ENCODE measurements around the gene FBXO31. TPM values are rescaled to one million over a fixed set of nuclear protein-coding genes. Genes with fewer than 3 reads are reported as not detected.
A peak's percentile ranks its signal among the peaks of the same experiment; 100 is the strongest.

The FBXO31 gene
- total RNA-seq, 2 donors from 2014 or later: 18.6 to 22.1 TPM

GRCh38 chr16:87346517-87347060 is 37.0 kb downstream of the FBXO31 start:
- no peaks in the 10 kb centered on the region for H3K9me3 Mint-ChIP-seq
- Histone ChIP-seq H3K4me1 (ENCODE audit: control insufficient read depth, insufficient read depth, low read length) (no peaks in the 10 kb centered on the region), H3K27me3 (ENCODE audit: control insufficient read depth, insufficient read depth, low read length, poor library complexity, severe bottlenecking) (no peaks in the 10 kb centered on the region), H3K27ac (ENCODE audit: low read depth, low read length) (no peak overlapping the region), H3K9me3 (ENCODE audit: control insufficient read depth, low read length) (no peaks in the 10 kb centered on the region), H3K36me3 (ENCODE audit: control insufficient read depth, insufficient read depth, low read length) (peaks cover 19% of the 10 kb centered on the region), H3K4me3 (ENCODE audit: low read length) (no peak overlapping the region), H3K9ac (ENCODE audit: extremely low read depth, low read length, poor library complexity, severe bottlenecking) (no peak overlapping the region)
- DNase-seq: no peak
- no peaks in the 10 kb centered on the region for H3K27me3 Mint-ChIP-seq (ENCODE audit: insufficient read depth)
- TF ChIP-seq CTCF (conservative IDR thresholded peaks at IDR 0.05): no peak
- H3K4me3 Mint-ChIP-seq: no peak overlapping the region
- peak overlapping the region; percentile 44 for H3K27ac Mint-ChIP-seq
- H3K4me1 Mint-ChIP-seq: peaks cover 7% of the 10 kb centered on the region
- WGBS, 2 experiments (ENCODE audit: insufficient coverage in 1 of 2, insufficient read length in 1 of 2): 93 to 95% methylated on average over 12 to 21 of the region's 21 CpGs
- H3K36me3 Mint-ChIP-seq (ENCODE audit: low read depth): peaks cover 33% of the 10 kb centered on the region

- Mint-ChIP-seq H3K36me3 (ENCODE audit: low read depth) (peaks cover 36% of the 10 kb centered on the region), H3K4me3 (no peak overlapping the region), H3K27me3 (ENCODE audit: insufficient read depth) (no peaks in the 10 kb centered on the region), H3K4me1 (peaks cover 7% of the 10 kb centered on the region), H3K27ac (peak overlapping the region; percentile 65), H3K9me3 (no peaks in the 10 kb centered on the region)
- Histone ChIP-seq H3K27ac (ENCODE audit: low read depth, low read length) (no peak overlapping the region), H3K36me3 (ENCODE audit: control insufficient read depth, insufficient read depth, low read length) (peaks cover 19% of the 10 kb centered on the region), H3K4me1 (ENCODE audit: control insufficient read depth, insufficient read depth, low read length) (no peaks in the 10 kb centered on the region), H3K27me3 (ENCODE audit: control insufficient read depth, insufficient read depth, low read length, poor library complexity, severe bottlenecking) (no peaks in the 10 kb centered on the region), H3K4me3 (ENCODE audit: low read length) (no peak overlapping the region), H3K9me3 (ENCODE audit: control insufficient read depth, low read length) (no peaks in the 10 kb centered on the region), H3K9ac (ENCODE audit: extremely low read depth, low read length, poor library complexity, severe bottlenecking) (no peak overlapping the region)
- no peak for DNase-seq
- TF ChIP-seq CTCF (conservative IDR thresholded peaks at IDR 0.05): no peak
- 93 to 94% methylated on average over 7 to 28 of the region's 28 CpGs for WGBS, 2 experiments (ENCODE audit: insufficient coverage in 1 of 2, insufficient read length in 1 of 2)
Observed at GRCh38 chr16:87345726-87346424, 37.7 kb downstream of the FBXO31 start.

- H3K36me3 ChIP-seq (ENCODE audit: control insufficient read depth, insufficient read depth, low read length): peaks cover 19% of the 10 kb centered on the region
- Mint-ChIP-seq H3K36me3 (ENCODE audit: low read depth) (peaks cover 39% of the 10 kb centered on the region), H3K4me3 (no peak overlapping the region), H3K4me1 (peaks cover 7% of the 10 kb centered on the region), H3K9me3 (no peaks in the 10 kb centered on the region), H3K27me3 (ENCODE audit: insufficient read depth) (no peaks in the 10 kb centered on the region), H3K27ac (peak overlapping the region; percentile 65)
- TF ChIP-seq CTCF (conservative IDR thresholded peaks at IDR 0.05): no peak
- no peaks in the 10 kb centered on the region for H3K27me3 ChIP-seq (ENCODE audit: control insufficient read depth, insufficient read depth, low read length, poor library complexity, severe bottlenecking)
- no peak overlapping the region for H3K9ac ChIP-seq (ENCODE audit: extremely low read depth, low read length, poor library complexity, severe bottlenecking)
- 73 to 91% methylated on average over 6 to 14 of the region's 17 CpGs for WGBS, 2 experiments (ENCODE audit: insufficient coverage in 1 of 2, insufficient read length in 1 of 2)
- no peaks in the 10 kb centered on the region for H3K9me3 ChIP-seq (ENCODE audit: control insufficient read depth, low read length)
- no peak overlapping the region for H3K27ac ChIP-seq (ENCODE audit: low read depth, low read length)
- H3K4me1 ChIP-seq (ENCODE audit: control insufficient read depth, insufficient read depth, low read length): no peaks in the 10 kb centered on the region
- no peak for DNase-seq
- no peak overlapping the region for H3K4me3 ChIP-seq (ENCODE audit: low read length)
Observed at GRCh38 chr16:87344931-87345631, 38.5 kb downstream of the FBXO31 start.

Measured in endodermal cell (in vitro differentiated cells).